NCI-H2171 (cell line): ENCODE results near the gene SPATC1L.

Source experiments
- DNase-seq: peaks from one replicate; lab custom pipeline; 2025; lab: John Stamatoyannopoulos, UW

SPATC1L gene

GRCh38 chr21:46150491-46151121 lies 33.7 kb downstream of the SPATC1L start:
- DNase-seq: no peak

GRCh38 chr21:46150073-46150472 lies 34.2 kb downstream of the SPATC1L start:
- no peak for DNase-seq

- DNase-seq: no peak
These were observed 34.9 kb downstream of the SPATC1L start for GRCh38 chr21:46149205-46149901.

- DNase-seq: no peak
These were observed 36.2 kb downstream of the SPATC1L start for GRCh38 chr21:46148106-46148505.

- peak; percentile 18 for DNase-seq
These were observed 36.8 kb downstream of the SPATC1L start for GRCh38 chr21:46147429-46147828.

DNA sequence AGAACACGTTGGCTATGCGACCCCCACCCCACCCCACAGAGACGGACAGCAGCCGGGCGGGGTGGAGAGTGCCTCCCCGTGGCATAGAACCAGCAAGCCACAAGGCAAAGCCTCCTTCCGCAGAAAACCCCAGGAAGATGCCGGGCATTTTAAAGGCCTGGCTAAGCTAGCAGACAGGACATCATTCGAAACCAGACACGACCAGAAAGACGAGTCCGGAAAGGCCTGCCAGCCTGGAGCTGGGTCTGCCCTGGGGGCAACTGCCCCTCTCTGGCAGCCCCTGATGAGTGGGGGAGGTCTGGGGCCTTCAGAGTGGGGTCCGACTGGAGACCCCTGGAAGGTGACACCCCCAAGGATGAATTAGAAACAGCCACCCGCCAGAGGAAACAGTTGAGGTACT lies 37.4 kb downstream of the SPATC1L start:
- no peak for DNase-seq

- DNase-seq: no peak
These were observed 38.2 kb downstream of the SPATC1L start for GRCh38 chr21:46145840-46146691.

- DNase-seq: no peak
These were observed 39.0 kb downstream of the SPATC1L start for GRCh38 chr21:46145159-46145839.

DNA sequence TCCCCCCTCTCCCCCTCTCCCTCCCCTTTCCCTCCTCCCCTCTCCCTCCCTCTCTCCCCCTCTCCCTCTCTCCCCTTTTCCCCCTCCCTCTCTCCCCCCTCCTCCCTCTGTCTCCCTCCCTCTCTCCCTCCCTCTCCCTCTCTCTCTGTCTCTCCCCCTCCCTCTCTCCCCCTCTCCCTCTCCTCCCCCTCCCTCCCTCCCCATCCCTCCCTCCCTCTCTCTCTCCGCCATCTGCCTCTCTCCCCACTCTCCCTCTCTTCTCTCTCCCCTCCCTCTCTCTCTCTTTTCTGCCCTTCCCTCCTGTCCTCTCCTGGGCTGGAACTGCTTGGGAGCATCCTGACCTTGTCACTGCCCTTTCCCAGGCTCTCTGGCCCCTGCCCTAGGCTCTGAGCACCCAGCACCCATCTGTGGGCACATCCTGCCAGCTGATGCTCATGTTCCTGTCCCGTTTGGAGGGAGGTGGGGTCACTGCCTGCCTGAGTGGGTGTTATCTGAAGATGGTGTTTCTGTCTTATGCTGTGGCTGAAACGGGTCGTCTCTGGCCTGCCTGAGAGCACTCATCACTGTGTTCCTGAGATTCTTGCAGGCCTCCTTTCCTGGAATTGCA lies 39.7 kb downstream of the SPATC1L start:
- peak; percentile 76 for DNase-seq

- DNase-seq: no peak
These were observed 41.4 kb downstream of the SPATC1L start for GRCh38 chr21:46142582-46143473.

GRCh38 chr21:46141767-46142581 lies 42.3 kb downstream of the SPATC1L start:
- DNase-seq: no peak

GRCh38 chr21:46140352-46141003 lies 43.8 kb downstream of the SPATC1L start:
- peak; percentile 47 for DNase-seq

DNA sequence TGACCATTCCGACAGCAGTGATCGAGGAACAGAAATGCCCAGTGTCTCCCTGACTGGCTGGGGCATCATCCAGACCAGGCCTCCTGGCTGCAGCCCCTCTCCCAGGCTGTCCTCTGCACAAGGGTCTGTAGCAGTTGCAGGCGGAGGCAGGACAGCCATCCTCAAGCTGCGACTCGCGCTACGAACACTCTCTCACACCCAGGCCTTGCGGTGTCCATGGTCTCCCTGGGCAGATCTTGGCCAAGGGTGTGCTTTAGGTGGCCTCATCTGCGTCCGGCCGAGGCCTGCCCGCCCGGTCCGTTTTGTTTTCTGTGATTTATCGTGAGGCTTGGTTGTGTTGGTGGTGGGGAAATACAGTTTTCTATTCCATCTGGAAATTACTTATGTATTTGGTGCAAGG lies 44.6 kb downstream of the SPATC1L start:
- DNase-seq: no peak

GRCh38 chr21:46138383-46138970 lies 45.8 kb downstream of the SPATC1L start:
- no peak for DNase-seq

DNA sequence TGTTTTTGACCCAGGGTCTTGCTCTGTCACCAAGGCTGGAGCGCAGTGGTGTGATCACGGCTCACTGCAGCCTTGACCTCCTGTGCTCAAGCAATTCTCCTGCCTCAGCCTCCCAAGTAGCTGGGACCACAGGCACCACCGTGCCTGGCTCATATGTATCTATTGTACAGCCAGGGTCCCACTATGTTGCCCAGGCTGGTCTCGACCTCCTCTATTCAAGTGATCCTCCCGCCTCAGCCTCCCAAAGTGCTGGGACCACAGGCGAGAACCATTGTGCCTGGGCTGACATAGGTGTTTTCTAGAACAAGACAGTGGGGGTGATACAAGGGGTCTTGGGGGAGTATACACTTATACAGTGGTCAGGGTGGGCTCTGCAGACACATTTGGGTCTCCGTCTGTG lies 46.4 kb downstream of the SPATC1L start:
- DNase-seq: no peak

- DNase-seq: no peak
These were observed 47.4 kb downstream of the SPATC1L start for GRCh38 chr21:46136739-46137349.

DNA sequence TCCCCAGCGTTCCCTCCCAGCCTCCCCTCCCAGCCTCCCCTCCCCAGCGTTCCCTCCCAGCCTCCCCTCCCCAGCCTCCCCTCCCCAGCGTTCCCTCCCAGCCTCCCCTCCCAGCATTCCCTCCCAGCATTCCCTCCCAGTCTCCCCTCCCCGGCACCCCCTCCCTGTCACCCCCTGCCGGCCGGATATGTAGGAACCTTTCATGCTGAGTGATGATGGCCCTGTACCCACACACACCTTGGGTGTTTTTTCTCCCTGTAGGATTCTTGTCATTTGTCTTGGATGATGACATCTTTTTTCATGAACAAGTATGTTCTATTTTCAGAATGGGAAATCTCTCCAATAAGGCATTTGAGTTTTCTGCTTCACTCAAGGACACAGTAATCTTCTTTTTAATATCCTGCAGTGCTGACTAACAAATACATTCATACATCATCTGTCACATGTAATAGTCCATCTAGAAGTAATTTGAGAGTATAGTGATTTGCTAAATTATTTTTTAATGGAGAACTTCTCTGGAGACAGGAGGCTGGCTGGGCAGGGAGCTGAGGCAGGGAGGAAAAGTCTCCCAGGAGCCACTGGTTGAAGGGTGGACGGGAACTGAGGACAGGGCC lies 48.4 kb downstream of the SPATC1L start:
- DNase-seq: no peak
